ENCODE data around the gene VASH1.

Gene VASH1

DNA sequence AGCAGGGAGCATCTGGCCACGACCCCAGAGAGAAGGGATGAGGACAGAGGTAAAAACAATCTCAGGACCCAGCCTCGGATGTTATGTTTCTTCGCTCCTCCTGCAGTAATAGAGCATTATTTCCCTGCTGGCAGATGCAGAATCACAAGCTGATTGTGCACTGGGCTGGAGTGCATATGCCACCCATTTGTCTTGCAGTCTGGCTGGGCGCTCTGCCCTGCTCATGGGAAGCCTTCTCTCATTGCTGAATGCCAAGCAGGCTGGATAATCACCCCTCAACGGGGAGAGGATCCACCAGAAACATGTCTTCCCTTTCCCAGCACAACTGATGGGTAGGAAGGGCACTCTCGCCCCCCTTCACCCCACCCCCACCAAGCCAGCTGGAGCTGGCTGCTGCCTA is 8.5 kb upstream of the VASH1 start:
- no peak for DNase-seq

- no peak for DNase-seq
Measured at GRCh38 chr14:76753541-76754198, 7.6 kb upstream of the VASH1 start.

- DNase-seq: no peak
Measured at GRCh38 chr14:76754586-76754985, 6.7 kb upstream of the VASH1 start.

- no peak for DNase-seq
Measured at GRCh38 chr14:76755610-76756370, 5.5 kb upstream of the VASH1 start.

- no peak for DNase-seq
Measured at GRCh38 chr14:76756371-76756750, 4.9 kb upstream of the VASH1 start.

- no peak for DNase-seq
Measured at GRCh38 chr14:76759589-76759988, 1.7 kb upstream of the VASH1 start.

DNA sequence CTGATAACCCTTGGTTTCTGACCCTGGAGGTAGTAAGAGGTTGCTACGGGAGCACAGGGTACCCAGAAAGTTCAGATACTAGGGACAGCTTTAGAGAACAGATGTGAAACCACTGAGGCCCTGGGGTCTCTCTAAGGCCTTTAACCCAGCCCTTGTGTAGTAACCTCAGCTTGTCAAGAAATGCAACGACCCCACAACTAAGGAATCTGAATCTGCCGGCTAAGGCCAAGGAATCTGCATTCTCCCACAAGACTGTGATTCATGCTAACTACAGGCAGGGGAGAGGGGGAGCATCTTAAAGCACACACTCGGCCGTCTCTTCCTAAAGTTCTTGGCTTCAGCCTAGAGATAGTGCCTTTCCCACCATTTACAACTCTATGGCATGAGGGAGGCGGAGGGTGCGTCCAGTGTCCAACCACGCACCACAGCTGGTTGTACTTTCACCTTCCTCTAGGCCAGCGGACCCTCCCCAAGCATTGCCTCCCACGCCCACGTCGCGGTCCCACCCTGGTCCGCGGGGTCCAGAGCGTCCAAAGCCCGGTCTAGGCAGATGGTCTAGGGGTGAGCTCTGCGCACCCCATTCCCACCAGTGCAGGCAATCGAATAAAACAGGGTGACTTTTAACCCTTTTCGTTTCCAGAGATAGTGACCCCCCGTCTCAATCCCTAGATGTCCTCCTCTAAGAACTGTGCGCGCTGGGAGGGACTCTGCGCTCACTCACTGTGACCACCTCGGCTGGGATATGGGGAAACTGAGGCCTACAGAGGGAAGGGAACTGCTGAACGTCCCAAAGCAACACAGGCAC is 735 bp upstream of the VASH1 start:
- no peak for DNase-seq

DNA sequence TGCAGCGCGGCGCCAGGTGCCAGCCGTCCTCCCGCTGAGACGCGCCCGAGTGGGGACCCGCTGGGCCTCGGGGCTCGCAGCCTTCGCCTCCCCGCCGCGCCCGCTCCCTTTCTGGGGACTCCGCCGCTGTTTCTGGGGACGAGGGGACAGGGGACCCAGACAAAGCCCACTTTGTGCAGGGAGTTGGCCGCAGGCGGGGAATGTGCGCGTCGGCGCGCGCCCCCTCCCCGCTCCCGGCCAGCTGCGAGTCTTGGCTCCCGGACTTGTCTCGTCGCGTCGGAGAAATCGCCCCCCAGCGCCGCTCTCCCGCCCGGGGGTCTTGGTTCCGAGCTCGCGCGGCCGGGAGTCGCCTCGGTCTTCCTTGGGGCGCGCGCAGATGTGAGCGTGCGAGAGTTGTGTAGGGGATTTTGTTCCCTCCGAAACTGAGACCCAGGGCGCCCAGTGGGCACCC is 717 bp downstream of the VASH1 start:
- no peak for DNase-seq

DNA sequence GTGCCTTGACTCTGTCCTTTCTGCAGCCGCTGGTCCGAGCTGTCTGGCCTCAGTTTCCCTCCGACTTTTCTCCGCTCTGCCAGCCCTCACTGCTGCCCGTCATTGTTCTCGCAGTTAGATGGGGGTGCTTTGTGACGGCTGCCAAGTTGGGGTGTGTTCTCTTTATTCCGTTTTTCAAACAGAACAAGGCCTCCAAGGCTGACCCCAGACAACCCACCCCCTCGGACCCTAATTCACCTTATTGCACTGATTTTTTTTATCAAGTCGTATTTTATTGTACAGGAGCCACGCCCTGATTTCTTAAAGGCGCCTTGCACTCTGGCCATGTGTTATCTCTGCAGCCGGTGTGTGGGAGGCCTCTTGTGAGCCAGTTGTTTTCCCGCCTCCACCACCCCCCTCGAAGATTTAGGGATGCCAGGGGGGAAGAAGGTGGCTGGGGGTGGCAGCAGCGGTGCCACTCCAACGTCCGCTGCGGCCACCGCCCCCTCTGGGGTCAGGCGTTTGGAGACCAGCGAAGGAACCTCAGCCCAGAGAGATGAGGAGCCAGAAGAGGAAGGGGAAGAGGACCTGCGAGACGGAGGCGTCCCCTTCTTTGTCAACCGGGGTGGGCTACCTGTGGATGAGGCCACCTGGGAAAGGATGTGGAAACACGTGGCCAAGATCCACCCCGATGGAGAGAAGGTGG is 1.3 kb downstream of the VASH1 start:
- DNase-seq: no peak

- no peak for DNase-seq
Measured at GRCh38 chr14:76763096-76764041, 2.1 kb downstream of the VASH1 start.

DNA sequence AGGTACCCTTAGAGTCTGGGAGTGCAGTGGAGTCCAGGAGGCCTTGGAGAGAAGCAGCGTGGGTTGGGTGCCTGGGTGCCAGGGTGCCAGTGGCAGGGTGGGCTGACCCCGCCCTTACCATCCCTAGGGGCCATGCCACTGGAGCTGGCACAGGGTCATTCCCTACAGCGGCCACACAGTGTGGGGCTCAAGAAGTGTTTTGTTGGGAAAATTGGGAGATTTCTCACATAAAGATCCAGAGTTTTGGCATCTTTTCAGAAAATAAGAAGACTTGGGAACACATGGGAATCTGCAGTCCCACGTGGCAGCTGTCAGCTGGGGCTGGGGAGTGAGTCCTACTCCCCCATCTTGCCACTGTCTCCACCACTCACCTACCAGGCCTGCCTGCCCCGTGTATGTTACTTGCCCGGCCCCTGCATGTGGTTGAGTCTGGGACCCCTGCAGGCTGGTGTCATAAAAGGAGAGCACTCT is 4.2 kb downstream of the VASH1 start:
- DNase-seq: no peak

GRCh38 chr14:76767681-76768656 is 6.7 kb downstream of the VASH1 start:
- no peak for DNase-seq

DNA sequence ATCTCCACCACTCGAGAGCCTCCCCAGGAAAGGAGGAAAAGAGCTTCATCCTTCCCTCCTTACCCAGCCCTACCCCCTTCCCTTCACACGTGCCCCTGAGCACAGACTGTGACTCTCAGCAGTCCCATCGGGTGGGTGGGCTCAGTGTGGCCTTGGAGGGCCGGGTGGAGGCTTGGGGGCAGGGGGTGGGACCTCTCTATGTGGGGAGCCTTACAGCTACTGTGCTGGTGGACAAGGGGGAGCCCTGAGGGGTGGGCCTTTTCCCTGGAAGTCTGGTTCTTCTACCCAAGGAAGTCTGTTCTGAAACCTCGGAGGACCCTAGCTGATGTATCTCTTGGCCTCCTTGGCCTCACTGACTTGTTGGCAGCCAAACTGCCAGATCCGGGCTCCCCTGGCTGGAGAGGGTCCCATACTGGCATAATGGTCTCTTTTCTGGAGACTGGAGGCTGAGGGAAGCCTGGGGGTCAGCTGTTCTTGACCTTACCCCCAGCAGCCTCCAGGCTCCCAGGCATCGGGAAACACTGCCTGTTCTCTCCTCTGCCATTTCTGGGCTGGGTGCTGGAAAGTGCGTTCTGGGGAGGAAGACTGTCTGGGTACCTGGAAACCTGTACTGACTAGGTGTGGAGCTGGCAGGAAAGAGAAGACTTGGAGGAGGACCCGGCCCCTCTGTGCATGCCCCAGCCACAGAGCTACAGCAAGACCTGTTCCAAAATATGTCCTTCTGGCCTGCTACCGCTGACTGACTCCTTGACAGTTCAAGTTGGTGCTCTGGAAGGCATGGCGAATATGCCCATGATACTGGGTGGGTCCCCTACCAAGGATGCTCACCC is 7.6 kb downstream of the VASH1 start:
- no peak for DNase-seq

DNA sequence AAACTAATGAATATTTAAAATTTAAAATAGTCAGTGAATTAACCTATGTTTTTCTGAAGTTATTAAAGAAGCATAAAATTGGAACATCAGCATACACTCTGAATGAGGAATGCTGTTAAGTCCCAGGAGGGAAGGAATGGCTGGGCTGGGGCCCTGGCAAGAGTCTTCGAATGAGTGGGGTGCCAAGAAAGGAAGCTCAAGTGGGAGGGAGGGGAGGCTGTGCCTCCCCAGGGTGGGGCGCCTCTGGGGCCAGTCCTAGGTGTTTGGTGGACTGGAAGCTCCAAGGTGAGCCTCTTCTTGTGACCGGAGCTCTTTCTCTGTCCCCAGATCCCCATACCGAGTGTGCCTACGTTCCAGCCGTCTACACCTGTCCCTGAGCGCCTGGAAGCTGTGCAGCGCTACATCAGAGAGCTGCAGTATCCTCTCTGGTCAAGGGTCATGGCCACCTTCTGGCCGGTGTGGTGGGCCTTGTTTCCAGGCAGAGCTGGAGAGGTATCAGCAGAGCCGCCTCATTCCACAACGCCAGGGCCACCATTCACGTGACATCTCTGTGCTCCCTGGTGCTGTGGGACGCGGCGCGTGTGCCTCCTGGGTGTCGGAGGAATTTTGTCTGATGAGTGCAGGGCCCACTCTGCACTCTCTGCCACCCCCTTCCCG is 8.5 kb downstream of the VASH1 start:
- DNase-seq: no peak

DNA sequence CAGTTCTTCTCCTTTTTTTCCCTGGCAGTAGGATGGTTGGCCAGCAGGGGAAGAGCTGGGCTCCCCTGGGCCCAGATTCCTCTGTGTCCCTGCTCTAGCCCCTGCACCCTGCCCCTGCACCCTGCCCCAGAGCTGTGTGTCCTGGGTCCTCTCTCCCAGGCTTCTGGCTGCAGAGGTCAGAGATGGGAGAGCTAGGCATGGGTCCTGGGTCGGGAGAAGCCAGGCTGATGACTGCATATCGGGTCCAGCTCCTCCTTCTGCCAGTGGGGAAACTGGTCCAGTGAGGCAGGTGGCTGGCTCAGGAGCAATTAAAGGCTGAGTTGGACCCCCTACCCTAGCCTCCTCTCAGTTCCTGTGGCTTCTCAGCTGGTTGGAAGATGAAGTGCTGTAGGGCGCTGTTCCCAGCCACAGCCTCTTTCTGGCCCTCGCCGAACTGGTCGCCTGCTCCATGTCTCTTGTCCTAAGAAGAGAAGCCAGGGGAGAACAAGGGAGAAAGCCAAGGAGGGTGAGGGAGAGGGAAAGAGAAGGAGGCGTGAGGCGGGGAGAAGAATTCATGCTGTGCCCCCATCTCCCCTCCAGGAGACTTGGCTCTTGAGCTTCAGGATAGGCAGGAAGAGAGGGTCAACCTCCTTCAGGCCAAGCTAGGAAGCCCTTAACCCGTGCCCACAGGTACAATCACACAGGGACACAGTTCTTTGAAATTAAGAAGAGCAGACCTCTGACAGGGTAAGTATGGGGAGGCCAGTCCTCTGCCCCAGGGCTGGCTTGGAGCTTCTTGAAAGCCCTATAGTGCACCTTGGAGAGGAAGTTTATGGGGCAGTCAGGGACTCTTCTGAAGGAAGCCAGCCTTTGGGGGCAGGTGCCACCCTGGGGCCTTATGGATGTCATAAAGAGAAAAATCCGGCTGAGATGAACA is 9.5 kb downstream of the VASH1 start:
- no peak for DNase-seq

- DNase-seq: no peak
Measured at GRCh38 chr14:76771437-76771980, 10.2 kb downstream of the VASH1 start.

GRCh38 chr14:76772300-76773187 is 11.3 kb downstream of the VASH1 start:
- DNase-seq: no peak
